ENCODE results near the gene NT5C2.

- no peak for TF ChIP-seq CTCF (IDR thresholded peaks at IDR 0.05 in 4 of 5, conservative IDR thresholded peaks at IDR 0.05 in 1 of 5)
- no peak for TF ChIP-seq POLR2A (IDR thresholded peaks at IDR 0.05)
These were observed 116.1 kb downstream of the NT5C2 start for GRCh38 chr10:103077020-103077419.
